Hematopoietic multipotent progenitor cell (in vitro differentiated cells): Measurements from ENCODE around the gene PUS10. TPM values are rescaled to one million over a fixed set of nuclear protein-coding genes. Genes with fewer than 3 reads are reported as not detected.
"Not testable (repeated sequence)": the region's sequence is repeated elsewhere in the genome, so short reads cannot be mapped to it uniquely, and the experiment has no call there.

ENCODE experiments used
- DNase-seq, 3 donors: peaks; one replicate each; pipeline ENCODE4 v3.0.0-alpha.2; 2011 to 2015; ENCODE audit warnings: low read depth in 2 of 3, low spot score in 2 of 3
- small RNA-seq: library from RNA; depleted of rRNA; stranded (forward); fragments of <200 nt; gene quantifications from one replicate; pipeline ENCODE3, GENCODE V24; 2012
- total RNA-seq: library from RNA; depleted of rRNA; stranded (reverse); fragments of >200 nt; gene quantifications from one replicate; pipeline ENCODE4 v1.2.3, GENCODE V29; 2012

PUS10 gene
- total RNA-seq, 1 donor: 5.7 TPM

- no peak for DNase-seq
These were observed 72.7 kb downstream of the PUS10 start for GRCh38 chr2:60945341-60945740.

- DNase-seq: no peak
These were observed 78.4 kb downstream of the PUS10 start for GRCh38 chr2:60939622-60940021.

GRCh38 chr2:60938301-60938700, 79.8 kb downstream of the PUS10 start:
- no peak for DNase-seq

GRCh38 chr2:60936757-60937156, 81.3 kb downstream of the PUS10 start:
- no peak for DNase-seq

GRCh38 chr2:60934165-60934722, 83.8 kb downstream of the PUS10 start:
- DNase-seq: no peak

- no peak for DNase-seq
These were observed 85.1 kb downstream of the PUS10 start for GRCh38 chr2:60932954-60933353.

- not testable (repeated sequence) for DNase-seq
These were observed 86.0 kb downstream of the PUS10 start for GRCh38 chr2:60932061-60932460.

GRCh38 chr2:60926741-60927552, 91.1 kb downstream of the PUS10 start:
- peak in 2 of 3 donors; percentile 53 to 78 for DNase-seq

- DNase-seq: no peak
These were observed 91.9 kb downstream of the PUS10 start for GRCh38 chr2:60925994-60926740.

GRCh38 chr2:60907329-60907728, 110.7 kb downstream of the PUS10 start:
- DNase-seq: no peak

GRCh38 chr2:60906395-60906794, 111.7 kb downstream of the PUS10 start:
- DNase-seq: no peak

GRCh38 chr2:60905867-60906266, 112.2 kb downstream of the PUS10 start:
- DNase-seq: not testable (repeated sequence)

- not testable (repeated sequence) for DNase-seq
These were observed 116.8 kb downstream of the PUS10 start for GRCh38 chr2:60901296-60901695.

- DNase-seq: no peak
These were observed 118.2 kb downstream of the PUS10 start for GRCh38 chr2:60899892-60900249.

- no peak for DNase-seq
These were observed 118.7 kb downstream of the PUS10 start for GRCh38 chr2:60899230-60899891.

GRCh38 chr2:60898567-60898966, 119.5 kb downstream of the PUS10 start:
- DNase-seq: no peak

Small RNAs within 50 kb of the gene (small RNA-seq; reads per million reads assigned to genes)
- gene RNA5SP95 (not detected), gene RNU4-51P (not detected)

Other genes with a start within 250 kb of the PUS10 start
- gene REL, start 136.7 kb downstream of the PUS10 start, total RNA-seq: 23.4 TPM
- 20.7 TPM for gene PEX13, start 535 bp downstream of the PUS10 start, total RNA-seq
- gene SANBR, start 47.6 kb upstream of the PUS10 start, total RNA-seq: 4.6 TPM
- 4.8 TPM for gene C2orf74, start 143.9 kb upstream of the PUS10 start, total RNA-seq